Duodenal mucosa (tissue), 2 donors: ENCODE results near the gene CD44.

Experiments used
- H3K27ac ChIP-seq: one replicate; pipeline ENCODE4 v1.7.0; 2013; ENCODE audit warnings: low read depth, low read length
- H3K27me3 ChIP-seq, 2 donors: one replicate each; pipeline ENCODE4 v1.7.0; 2013; ENCODE audit warnings: low read length in 2 of 2, control low read depth in 1 of 2; ENCODE audit not compliant: insufficient read depth in 2 of 2, control insufficient read depth in 1 of 2
- H3K36me3 ChIP-seq, 2 donors: one replicate each; pipeline ENCODE4 v1.7.0; 2013; ENCODE audit warnings: low read length in 2 of 2, control low read depth in 1 of 2; ENCODE audit not compliant: insufficient read depth in 2 of 2, control insufficient read depth in 1 of 2
- H3K4me1 ChIP-seq, 2 donors: one replicate each; pipeline ENCODE4 v1.7.0; 2013; ENCODE audit warnings: low read length in 2 of 2, control low read depth in 1 of 2; ENCODE audit not compliant: insufficient read depth in 2 of 2, control insufficient read depth in 1 of 2
- H3K4me3 ChIP-seq, 2 donors: one replicate each; pipeline ENCODE4 v1.7.0; 2013; ENCODE audit warnings: low read length in 2 of 2, low read depth in 1 of 2
- H3K9ac ChIP-seq, 2 donors: one replicate each; pipeline ENCODE4 v1.7.0; 2013; ENCODE audit warnings: low read length in 2 of 2, low read depth in 1 of 2
- H3K9me3 ChIP-seq, 2 donors: one replicate each; pipeline ENCODE4 v1.7.0; 2013; ENCODE audit warnings: low read length in 2 of 2, control low read depth in 1 of 2; ENCODE audit not compliant: control insufficient read depth in 1 of 2

CD44 gene

GRCh38 chr11:35208795-35209194 lies 69.8 kb downstream of the CD44 start:
- Histone ChIP-seq H3K27me3 (no peaks in the 10 kb centered on the region), H3K36me3 (peaks cover 24 to 35% of the 10 kb centered on the region in 2 donors)

GRCh38 chr11:35210876-35211546 lies 72.0 kb downstream of the CD44 start:
- Histone ChIP-seq H3K4me1 (no peaks in the 10 kb centered on the region), H3K36me3 (peaks cover 19 to 36% of the 10 kb centered on the region in 2 donors), H3K27ac (no peak overlapping the region), H3K9ac (no peak overlapping the region), H3K9me3 (no peaks in the 10 kb centered on the region), H3K4me3 (no peak overlapping the region), H3K27me3 (no peaks in the 10 kb centered on the region)

More at GRCh38 chr11:35208795-35209194, 69.8 kb downstream of the CD44 start:
- Histone ChIP-seq H3K9me3 (no peaks in the 10 kb centered on the region), H3K4me1 (no peaks in the 10 kb centered on the region), H3K9ac (no peak overlapping the region), H3K27ac (no peak overlapping the region), H3K4me3 (no peak overlapping the region)

- peaks cover 27 to 38% of the 10 kb centered on the region in 2 donors for H3K36me3 ChIP-seq
- no peak overlapping the region for H3K27ac ChIP-seq
- H3K27me3 ChIP-seq = no peaks in the 10 kb centered on the region
- H3K9ac ChIP-seq = no peak overlapping the region
- H3K4me1 ChIP-seq = no peaks in the 10 kb centered on the region
- no peaks in the 10 kb centered on the region for H3K9me3 ChIP-seq
- no peak overlapping the region for H3K4me3 ChIP-seq
Observed at GRCh38 chr11:35211952-35212351, 73.0 kb downstream of the CD44 start.

- Histone ChIP-seq H3K9ac (no peak overlapping the region), H3K36me3 (peaks cover 39 to 41% of the 10 kb centered on the region in 2 donors), H3K27me3 (no peaks in the 10 kb centered on the region), H3K4me3 (no peak overlapping the region), H3K27ac (no peak overlapping the region), H3K4me1 (no peaks in the 10 kb centered on the region), H3K9me3 (no peaks in the 10 kb centered on the region)
Observed at GRCh38 chr11:35214226-35214770, 75.3 kb downstream of the CD44 start.

GRCh38 chr11:35214792-35215193 lies 75.8 kb downstream of the CD44 start:
- Histone ChIP-seq H3K4me3 (no peak overlapping the region), H3K4me1 (no peaks in the 10 kb centered on the region), H3K27me3 (no peaks in the 10 kb centered on the region), H3K27ac (no peak overlapping the region), H3K36me3 (peaks cover 37 to 46% of the 10 kb centered on the region in 2 donors), H3K9ac (no peak overlapping the region), H3K9me3 (no peaks in the 10 kb centered on the region)

GRCh38 chr11:35215945-35216344 lies 77.0 kb downstream of the CD44 start:
- Histone ChIP-seq H3K27ac (no peak overlapping the region), H3K9me3 (no peaks in the 10 kb centered on the region), H3K27me3 (no peaks in the 10 kb centered on the region), H3K4me3 (no peak overlapping the region), H3K36me3 (peaks cover 38 to 49% of the 10 kb centered on the region in 2 donors), H3K4me1 (no peaks in the 10 kb centered on the region), H3K9ac (no peak overlapping the region)

- no peaks in the 10 kb centered on the region for H3K4me1 ChIP-seq
- no peak overlapping the region for H3K9ac ChIP-seq
- H3K9me3 ChIP-seq = no peaks in the 10 kb centered on the region
- H3K27me3 ChIP-seq = no peaks in the 10 kb centered on the region
- no peak overlapping the region for H3K27ac ChIP-seq
- no peak overlapping the region for H3K4me3 ChIP-seq
- H3K36me3 ChIP-seq = peaks cover 39 to 53% of the 10 kb centered on the region in 2 donors
Observed at GRCh38 chr11:35216962-35217678, 78.1 kb downstream of the CD44 start.

- H3K27me3 ChIP-seq = no peaks in the 10 kb centered on the region
- H3K9me3 ChIP-seq = no peaks in the 10 kb centered on the region
- H3K9ac ChIP-seq = no peak overlapping the region
- H3K4me3 ChIP-seq = no peak overlapping the region
- H3K4me1 ChIP-seq = no peaks in the 10 kb centered on the region
- peaks cover 47 to 67% of the 10 kb centered on the region in 2 donors for H3K36me3 ChIP-seq
- no peak overlapping the region for H3K27ac ChIP-seq
Observed at GRCh38 chr11:35218956-35219355, 80.0 kb downstream of the CD44 start.

- no peaks in the 10 kb centered on the region for H3K9me3 ChIP-seq
- peaks cover 29 to 63% of the 10 kb centered on the region in 2 donors for H3K36me3 ChIP-seq
- no peaks in the 10 kb centered on the region for H3K27me3 ChIP-seq
- no peak overlapping the region for H3K4me3 ChIP-seq
- peaks cover 0 to 5% of the 10 kb centered on the region in 2 donors for H3K4me1 ChIP-seq
- no peak overlapping the region for H3K9ac ChIP-seq
- H3K27ac ChIP-seq = no peak overlapping the region
Observed at GRCh38 chr11:35223371-35223796, 84.4 kb downstream of the CD44 start.

GRCh38 chr11:35223991-35224390 lies 85.0 kb downstream of the CD44 start:
- no peak overlapping the region for H3K9ac ChIP-seq

More at GRCh38 chr11:35223991-35224390, 85.0 kb downstream of the CD44 start:
- H3K4me1 ChIP-seq = peaks cover 0 to 5% of the 10 kb centered on the region in 2 donors
- no peaks in the 10 kb centered on the region for H3K9me3 ChIP-seq
- no peak overlapping the region for H3K27ac ChIP-seq
- no peak overlapping the region for H3K4me3 ChIP-seq
- peaks cover 27 to 59% of the 10 kb centered on the region in 2 donors for H3K36me3 ChIP-seq
- H3K27me3 ChIP-seq = no peaks in the 10 kb centered on the region
